Measurements from ENCODE around the gene DERL3. TPM values are rescaled to one million over a fixed set of nuclear protein-coding genes. Genes with fewer than 3 reads are reported as not detected.
"Not testable (repeated sequence)": the region's sequence is repeated elsewhere in the genome, so short reads cannot be mapped to it uniquely, and the experiment has no call there.

DERL3 gene
- total and polyA plus RNA-seq, 11 donors: 0.24 to 12.7 (median 1.7) TPM

DNA sequence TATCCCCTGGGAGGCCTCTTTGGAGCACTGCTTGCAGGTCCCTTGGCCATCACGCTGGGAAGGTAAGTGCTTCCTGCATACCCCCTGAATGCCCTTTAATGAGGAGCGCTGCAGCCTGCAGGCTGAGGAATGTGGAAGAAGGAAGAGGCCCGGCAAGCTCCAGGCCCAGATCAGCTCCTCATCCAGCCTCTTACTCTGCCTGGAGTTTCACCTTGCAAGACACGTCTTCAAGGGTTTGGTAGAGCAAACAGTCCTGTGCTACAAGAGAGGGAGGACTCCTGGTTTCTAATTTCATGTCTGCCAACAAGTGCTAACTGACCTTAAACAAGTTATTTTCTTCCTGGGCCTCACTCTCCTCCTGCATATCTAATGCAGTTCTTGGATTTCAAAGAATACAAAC lies 29.8 kb upstream of the DERL3 start:
- ATAC-seq (no peak), DNase-seq (no peak)
- Histone ChIP-seq H3K27ac (no peak overlapping the region), H3K27me3 (no peaks in the 10 kb centered on the region), H3K4me1 (peaks cover 0 to 9% (median 0%) of the 10 kb centered on the region in 12 donors), H3K36me3 (peaks cover 0 to 61% (median 35%) of the 10 kb centered on the region in 9 donors), H3K9me3 (no peaks in the 10 kb centered on the region), H3K4me3 (no peak overlapping the region)
- 86 to 92% (median 90%) methylated on average over 4 of the region's 4 CpGs for WGBS, 4 donors
- no peak for TF ChIP-seq POLR2A (IDR thresholded peaks at IDR 0.05)
- no peak for TF ChIP-seq CTCF (IDR thresholded peaks at IDR 0.05)
- intact Hi-C loops (cut with DNase I): loop anchor here in 2 of 10 donors (10.0 kb wide), 2 partner anchors 66 to 86 kb away; no protein-coding TSS in a partner anchor

- WGBS, 4 donors: 61 to 75% (median 68%) methylated on average over 11 of the region's 11 CpGs
- not testable (repeated sequence) for DNase-seq, H3K4me3 ChIP-seq, H3K27me3 ChIP-seq, H3K4me1 ChIP-seq, H3K9me3 ChIP-seq
- Histone ChIP-seq H3K27ac (peak overlapping the region in 2 of 12 donors; percentile 46 to 64), H3K36me3 (peaks cover 0 to 41% (median 32%) of the 10 kb centered on the region in 9 donors)
- ATAC-seq: peak in 2 of 4 donors; percentile 27 to 53
- intact Hi-C loops (cut with DNase I): loop anchor here in 2 of 10 donors (10.0 kb wide), 2 partner anchors 70 to 90 kb away; no protein-coding TSS in a partner anchor
Observed at GRCh38 chr22:23864499-23865154, 25.8 kb upstream of the DERL3 start.

- WGBS, 4 donors: 72 to 87% (median 78%) methylated on average over 3 of the region's 3 CpGs
- peaks cover 0 to 24% (median 12%) of the 10 kb centered on the region in 12 donors for H3K4me1 ChIP-seq
- TF ChIP-seq CTCF (IDR thresholded peaks at IDR 0.05): peak in 10 of 12 donors; percentile 13 to 56 (median 48)
- no peak for TF ChIP-seq POLR2A (IDR thresholded peaks at IDR 0.05)
Observed at GRCh38 chr22:23862103-23862502, 23.3 kb upstream of the DERL3 start.

DNA sequence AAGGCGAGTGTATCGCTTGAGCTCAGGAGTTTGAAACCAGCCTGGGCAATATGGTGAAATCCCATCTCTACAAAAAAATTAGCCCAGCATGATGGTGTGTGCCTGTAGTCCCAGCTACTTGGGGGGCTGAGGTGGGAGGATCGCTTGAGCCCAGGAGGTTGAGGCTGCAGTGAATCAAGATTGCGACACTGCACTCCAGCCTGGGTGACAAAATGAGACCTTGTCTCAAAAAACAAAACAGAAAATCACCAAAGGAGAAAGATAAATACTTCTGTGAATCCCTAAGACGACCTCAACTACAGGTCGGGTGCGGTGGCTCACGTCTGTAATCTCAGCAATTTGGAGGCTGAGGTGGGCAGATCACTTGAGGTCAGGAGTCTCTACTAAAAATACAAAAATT lies 21.4 kb upstream of the DERL3 start:
- H3K9me3 ChIP-seq, H3K27ac ChIP-seq, H3K27me3 ChIP-seq, ATAC-seq, H3K4me3 ChIP-seq, DNase-seq: not testable (repeated sequence)
- intact Hi-C loops (cut with DNase I): loop anchor here in 2 of 10 donors (10.0 kb wide), 2 partner anchors 75 to 95 kb away; no protein-coding TSS in a partner anchor
- WGBS, 4 donors: 86 to 96% (median 92%) methylated on average over 8 of the region's 8 CpGs
- H3K4me1 ChIP-seq: peaks cover 0 to 31% (median 15%) of the 10 kb centered on the region in 12 donors
- H3K36me3 ChIP-seq: peaks cover 0 to 11% (median 5%) of the 10 kb centered on the region in 9 donors

More at GRCh38 chr22:23862103-23862502, 23.3 kb upstream of the DERL3 start:
- intact Hi-C loops (cut with DNase I): loop anchor here in 2 of 10 donors (10.0 kb wide), 2 partner anchors 73 to 93 kb away; no protein-coding TSS in a partner anchor
- Histone ChIP-seq H3K27me3 (no peaks in the 10 kb centered on the region), H3K36me3 (peaks cover 0 to 15% (median 10%) of the 10 kb centered on the region in 9 donors), H3K4me3 (no peak overlapping the region), H3K27ac (no peak overlapping the region), H3K9me3 (no peaks in the 10 kb centered on the region)
- DNase-seq: no peak
- ATAC-seq: no peak

DNA sequence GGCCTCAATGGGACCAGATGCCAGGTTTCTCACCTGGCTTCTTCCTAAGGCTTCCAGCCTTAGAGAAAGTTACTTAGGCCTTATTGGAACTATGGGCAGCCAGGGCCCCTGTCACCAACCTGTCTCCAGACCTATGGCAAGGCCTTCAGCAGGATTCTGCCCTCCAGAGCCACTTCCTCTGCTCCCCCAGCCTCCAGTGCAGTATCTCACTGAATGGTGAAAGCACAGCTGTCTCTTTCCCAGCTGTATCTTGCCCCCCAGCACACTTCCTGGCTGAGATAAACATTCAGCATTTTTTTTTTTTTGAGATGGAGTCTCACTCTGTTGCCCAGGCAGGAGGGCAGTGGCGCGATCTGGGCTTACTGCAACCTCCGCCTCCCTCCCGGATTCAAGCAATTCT lies 20.4 kb upstream of the DERL3 start:
- Histone ChIP-seq H3K9me3 (no peaks in the 10 kb centered on the region), H3K4me3 (no peak overlapping the region), H3K4me1 (peaks cover 0 to 24% (median 15%) of the 10 kb centered on the region in 12 donors), H3K36me3 (peaks cover 0 to 11% (median 5%) of the 10 kb centered on the region in 9 donors), H3K27me3 (no peaks in the 10 kb centered on the region), H3K27ac (no peak overlapping the region)
- ATAC-seq: no peak
- TF ChIP-seq CTCF (IDR thresholded peaks at IDR 0.05) (no peak), POLR2A (IDR thresholded peaks at IDR 0.05) (no peak)
- 84 to 97% (median 96%) methylated on average over 4 of the region's 4 CpGs for WGBS, 4 donors
- intact Hi-C loops (cut with DNase I): no loop called here
- DNase-seq: no peak

Data from heart left ventricle (tissue), 16 donors.